ENCODE measurements around the gene TBC1D2.

Gene TBC1D2

GRCh38 chr9:98248737-98249474 is 6.5 kb downstream of the TBC1D2 start:
- DNase-seq (ENCODE audit: low read depth in 1 of 2, low spot score in 1 of 2): peak; percentile 90 to 95
- Histone ChIP-seq H3K27me3 (ENCODE audit: insufficient read depth, poor library complexity, severe bottlenecking) (no peaks in the 10 kb centered on the region), H3K27ac (replicated peaks) (peak overlapping the region; percentile 86), H3K4me3 (replicated peaks; ENCODE audit: insufficient read depth, low read length) (no peak overlapping the region)
- no peak for TF ChIP-seq GABPA (IDR thresholded peaks at IDR 0.05; ENCODE audit: low read depth)
- TF ChIP-seq REST (IDR thresholded peaks at IDR 0.05; ENCODE audit: insufficient replicate concordance, low read depth): no peak
- no peak for TF ChIP-seq CTCF (IDR thresholded peaks at IDR 0.05; ENCODE audit: insufficient read depth, low read length)
- TF ChIP-seq POLR2AphosphoS5 (IDR thresholded peaks at IDR 0.05; ENCODE audit: low read depth): peak; percentile 78
- no peak; the same call in 1 of the 2 replicates for TF ChIP-seq SPI1 (IDR thresholded peaks at IDR 0.05; ENCODE audit: borderline replicate concordance, low read depth)

GRCh38 chr9:98247831-98248657 is 7.4 kb downstream of the TBC1D2 start:
- no peaks in the 10 kb centered on the region for H3K27me3 ChIP-seq (ENCODE audit: insufficient read depth, poor library complexity, severe bottlenecking)
- TF ChIP-seq GABPA (IDR thresholded peaks at IDR 0.05; ENCODE audit: low read depth): no peak
- DNase-seq (ENCODE audit: low read depth in 1 of 2, low spot score in 1 of 2): peak in 1 of 2 experiments; percentile 62
- H3K27ac ChIP-seq (replicated peaks): peak overlapping the region; percentile 86
- H3K4me3 ChIP-seq (replicated peaks; ENCODE audit: insufficient read depth, low read length): no peak overlapping the region

- TF ChIP-seq GABPA (IDR thresholded peaks at IDR 0.05; ENCODE audit: low read depth) (no peak), REST (IDR thresholded peaks at IDR 0.05; ENCODE audit: insufficient replicate concordance, low read depth) (no peak), POLR2AphosphoS5 (IDR thresholded peaks at IDR 0.05; ENCODE audit: low read depth) (no peak), SPI1 (IDR thresholded peaks at IDR 0.05; ENCODE audit: borderline replicate concordance, low read depth) (no peak), CTCF (IDR thresholded peaks at IDR 0.05; ENCODE audit: insufficient read depth, low read length) (no peak)
- H3K4me3 ChIP-seq (replicated peaks; ENCODE audit: insufficient read depth, low read length): no peak overlapping the region
These were observed 13.0 kb downstream of the TBC1D2 start for GRCh38 chr9:98242426-98242825.

More at GRCh38 chr9:98242426-98242825, 13.0 kb downstream of the TBC1D2 start:
- Histone ChIP-seq H3K27me3 (ENCODE audit: insufficient read depth, poor library complexity, severe bottlenecking) (no peaks in the 10 kb centered on the region), H3K27ac (replicated peaks) (no peak overlapping the region; the same call in 1 of the 2 replicates)
- DNase-seq (ENCODE audit: low read depth in 1 of 2, low spot score in 1 of 2): no peak

All from HL-60 (cell line).